ENCODE measurements around the gene MYO9B.

DNA sequence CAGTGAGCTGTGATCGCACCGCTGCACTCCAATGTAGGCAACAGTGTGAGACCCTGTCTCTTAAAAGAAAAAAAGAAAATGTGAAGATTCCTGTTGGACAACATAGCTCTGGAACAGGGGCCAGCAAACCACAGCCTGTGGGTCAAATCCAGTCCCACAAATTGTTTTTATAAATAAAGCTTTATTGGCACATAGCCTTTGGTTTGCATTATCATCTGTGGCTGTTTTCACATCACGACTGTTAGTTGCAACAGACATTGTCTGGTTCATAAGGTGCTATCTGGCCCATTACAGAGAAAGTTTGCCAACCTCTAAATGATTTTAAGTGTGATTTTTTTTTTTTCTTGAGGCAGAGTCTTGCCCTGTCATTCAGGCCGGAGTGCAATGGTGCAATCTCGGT is 90.1 kb downstream of the MYO9B start:
- TF ChIP-seq, protein P1, sequence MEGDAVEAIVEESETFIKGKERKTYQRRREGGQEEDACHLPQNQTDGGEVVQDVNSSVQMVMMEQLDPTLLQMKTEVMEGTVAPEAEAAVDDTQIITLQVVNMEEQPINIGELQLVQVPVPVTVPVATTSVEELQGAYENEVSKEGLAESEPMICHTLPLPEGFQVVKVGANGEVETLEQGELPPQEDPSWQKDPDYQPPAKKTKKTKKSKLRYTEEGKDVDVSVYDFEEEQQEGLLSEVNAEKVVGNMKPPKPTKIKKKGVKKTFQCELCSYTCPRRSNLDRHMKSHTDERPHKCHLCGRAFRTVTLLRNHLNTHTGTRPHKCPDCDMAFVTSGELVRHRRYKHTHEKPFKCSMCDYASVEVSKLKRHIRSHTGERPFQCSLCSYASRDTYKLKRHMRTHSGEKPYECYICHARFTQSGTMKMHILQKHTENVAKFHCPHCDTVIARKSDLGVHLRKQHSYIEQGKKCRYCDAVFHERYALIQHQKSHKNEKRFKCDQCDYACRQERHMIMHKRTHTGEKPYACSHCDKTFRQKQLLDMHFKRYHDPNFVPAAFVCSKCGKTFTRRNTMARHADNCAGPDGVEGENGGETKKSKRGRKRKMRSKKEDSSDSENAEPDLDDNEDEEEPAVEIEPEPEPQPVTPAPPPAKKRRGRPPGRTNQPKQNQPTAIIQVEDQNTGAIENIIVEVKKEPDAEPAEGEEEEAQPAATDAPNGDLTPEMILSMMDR (IDR thresholded peaks at IDR 0.05) = no peak
- no peak for TF ChIP-seq POLR2A (IDR thresholded peaks at IDR 0.05)

Data from right lobe of liver (tissue), 4 donors.